ENCODE measurements around the gene SLC29A3.

SLC29A3 gene

GRCh38 chr10:71351087-71351486 lies 32.0 kb downstream of the SLC29A3 start:
- Histone ChIP-seq H3K4me3 (ENCODE audit: low read depth in 1 of 2, low read length in 2 of 2) (no peak overlapping the region), H3K4me1 (ENCODE audit: insufficient read depth, low read length) (no peaks in the 10 kb centered on the region), H3K9ac (ENCODE audit: low read depth, low read length) (no peak overlapping the region), H2AFZ (ENCODE audit: low read depth, low read length) (no peak overlapping the region), H3K79me2 (ENCODE audit: insufficient read depth, low read length) (no peaks in the 10 kb centered on the region), H3K27ac (ENCODE audit: low read length) (no peak overlapping the region), H3K9me3 (ENCODE audit: insufficient read depth, low read length, severe bottlenecking) (no peaks in the 10 kb centered on the region), H4K20me1 (ENCODE audit: insufficient read depth, low read length) (peaks cover 8% of the 10 kb centered on the region), H3K36me3 (ENCODE audit: insufficient read depth, low read length) (peaks cover 10% of the 10 kb centered on the region; the same call in 1 of the 2 replicates), H3K27me3 (ENCODE audit: insufficient read depth, low read length, poor library complexity) (no peaks in the 10 kb centered on the region), H3K4me2 (ENCODE audit: insufficient read depth, low read length) (no peak overlapping the region)
- ATAC-seq (ENCODE audit: insufficient read depth, low read depth) (no peak), DNase-seq (no peak)
- TF ChIP-seq EZH2 (IDR thresholded peaks at IDR 0.05; ENCODE audit: borderline replicate concordance, low read depth, low read length, severe bottlenecking): no peak
- no peak for TF ChIP-seq CTCF (IDR thresholded peaks at IDR 0.05; ENCODE audit: borderline replicate concordance, extremely low read depth, low read length, poor library complexity, severe bottlenecking)

- Histone ChIP-seq H3K27ac (ENCODE audit: low read length) (no peak overlapping the region), H3K27me3 (ENCODE audit: insufficient read depth, low read length, poor library complexity) (no peaks in the 10 kb centered on the region), H3K36me3 (ENCODE audit: insufficient read depth, low read length) (peaks cover 15% of the 10 kb centered on the region), H3K4me1 (ENCODE audit: insufficient read depth, low read length) (no peaks in the 10 kb centered on the region), H4K20me1 (ENCODE audit: insufficient read depth, low read length) (peaks cover 8% of the 10 kb centered on the region), H3K4me2 (ENCODE audit: insufficient read depth, low read length) (no peak overlapping the region), H2AFZ (ENCODE audit: low read depth, low read length) (no peak overlapping the region), H3K4me3 (ENCODE audit: low read depth in 1 of 2, low read length in 2 of 2) (no peak overlapping the region), H3K9me3 (ENCODE audit: insufficient read depth, low read length, severe bottlenecking) (no peaks in the 10 kb centered on the region), H3K79me2 (ENCODE audit: insufficient read depth, low read length) (no peaks in the 10 kb centered on the region), H3K9ac (ENCODE audit: low read depth, low read length) (no peak overlapping the region)
- ATAC-seq (ENCODE audit: insufficient read depth, low read depth) (no peak), DNase-seq (no peak)
- TF ChIP-seq EZH2 (IDR thresholded peaks at IDR 0.05; ENCODE audit: borderline replicate concordance, low read depth, low read length, severe bottlenecking) (no peak), CTCF (IDR thresholded peaks at IDR 0.05; ENCODE audit: borderline replicate concordance, extremely low read depth, low read length, poor library complexity, severe bottlenecking) (no peak)
These were observed 32.7 kb downstream of the SLC29A3 start for GRCh38 chr10:71351628-71352319.

- H3K27ac ChIP-seq (ENCODE audit: low read length): no peak overlapping the region
These were observed 34.6 kb downstream of the SLC29A3 start for GRCh38 chr10:71353639-71354038.

More at GRCh38 chr10:71353639-71354038, 34.6 kb downstream of the SLC29A3 start:
- Histone ChIP-seq H3K4me1 (ENCODE audit: insufficient read depth, low read length) (no peaks in the 10 kb centered on the region), H3K36me3 (ENCODE audit: insufficient read depth, low read length) (peaks cover 25% of the 10 kb centered on the region), H3K79me2 (ENCODE audit: insufficient read depth, low read length) (no peaks in the 10 kb centered on the region), H3K4me3 (ENCODE audit: low read depth in 1 of 2, low read length in 2 of 2) (no peak overlapping the region), H3K27me3 (ENCODE audit: insufficient read depth, low read length, poor library complexity) (no peaks in the 10 kb centered on the region), H4K20me1 (ENCODE audit: insufficient read depth, low read length) (peaks cover 8% of the 10 kb centered on the region), H3K9ac (ENCODE audit: low read depth, low read length) (no peak overlapping the region), H2AFZ (ENCODE audit: low read depth, low read length) (no peak overlapping the region), H3K4me2 (ENCODE audit: insufficient read depth, low read length) (no peak overlapping the region), H3K9me3 (ENCODE audit: insufficient read depth, low read length, severe bottlenecking) (no peaks in the 10 kb centered on the region)
- DNase-seq: no peak
- no peak; the same call in 2 of the 3 replicates for ATAC-seq (ENCODE audit: insufficient read depth, low read depth)
- TF ChIP-seq EZH2 (IDR thresholded peaks at IDR 0.05; ENCODE audit: borderline replicate concordance, low read depth, low read length, severe bottlenecking): no peak
- TF ChIP-seq CTCF (IDR thresholded peaks at IDR 0.05; ENCODE audit: borderline replicate concordance, extremely low read depth, low read length, poor library complexity, severe bottlenecking): no peak

Data from DND-41 (cell line).